ENCODE results near the gene NR5A1. TPM values are rescaled to one million over a fixed set of nuclear protein-coding genes. Genes with fewer than 3 reads are reported as not detected.

The NR5A1 gene
- total RNA-seq, 1 donor from 2014 or later = 1.0 TPM

GRCh38 chr9:124531115-124531514 is 23.9 kb upstream of the NR5A1 start:
- peaks cover 4% of the 10 kb centered on the region for H3K27me3 Mint-ChIP-seq (ENCODE audit: insufficient read depth, low read depth)

GRCh38 chr9:124530246-124530645 is 23.0 kb upstream of the NR5A1 start:
- peaks cover 28% of the 10 kb centered on the region for H3K36me3 Mint-ChIP-seq
- Histone ChIP-seq H3K36me3 (peaks cover 5% of the 10 kb centered on the region), H3K9ac (no peak overlapping the region), H3K4me3 (no peak overlapping the region), H2AFZ (replicated peaks) (no peak overlapping the region), H3K4me1 (no peaks in the 10 kb centered on the region), H3K27me3 (no peaks in the 10 kb centered on the region), H3K79me2 (ENCODE audit: low read depth) (no peaks in the 10 kb centered on the region), H3F3A (ENCODE audit: low read depth) (no peaks in the 10 kb centered on the region), H3K4me2 (no peak overlapping the region), H3K27ac (no peak overlapping the region), H3K9me3 (ENCODE audit: low read depth) (no peaks in the 10 kb centered on the region), H4K20me1 (ENCODE audit: low read depth) (peaks cover 34% of the 10 kb centered on the region)
- H3K27me3 Mint-ChIP-seq (ENCODE audit: insufficient read depth, low read depth) = peaks cover 4% of the 10 kb centered on the region
- TF ChIP-seq EZH2phosphoT487 (IDR thresholded peaks at IDR 0.05) = no peak
- TF ChIP-seq EZH2 (IDR thresholded peaks at IDR 0.05) = no peak
- TF ChIP-seq CTCF (IDR thresholded peaks at IDR 0.05) = no peak
- no peaks in the 10 kb centered on the region for H3K4me1 Mint-ChIP-seq
- no peak for DNase-seq (ENCODE audit: low spot score)
- no peak overlapping the region for H3K27ac Mint-ChIP-seq
- no peaks in the 10 kb centered on the region for H3K9me3 Mint-ChIP-seq
- H3K4me3 Mint-ChIP-seq = no peak overlapping the region

More at GRCh38 chr9:124531115-124531514, 23.9 kb upstream of the NR5A1 start:
- H4K20me1 ChIP-seq (ENCODE audit: low read depth) = peaks cover 34% of the 10 kb centered on the region
- H2AFZ ChIP-seq (replicated peaks) = no peak overlapping the region
- no peaks in the 10 kb centered on the region for H3K9me3 ChIP-seq (ENCODE audit: low read depth)
- H3K27me3 ChIP-seq = no peaks in the 10 kb centered on the region
- H3K4me3 ChIP-seq = no peak overlapping the region
- no peak overlapping the region for H3K4me3 Mint-ChIP-seq
- peak overlapping the region; percentile 43 for H3K27ac Mint-ChIP-seq
- TF ChIP-seq CTCF (IDR thresholded peaks at IDR 0.05) (no peak), EZH2 (IDR thresholded peaks at IDR 0.05) (no peak), EZH2phosphoT487 (IDR thresholded peaks at IDR 0.05) (no peak)
- H3K4me1 ChIP-seq = no peaks in the 10 kb centered on the region
- H3K4me2 ChIP-seq = no peak overlapping the region
- H3K27ac ChIP-seq = no peak overlapping the region
- H3K36me3 ChIP-seq = peaks cover 8% of the 10 kb centered on the region
- no peak overlapping the region for H3K9ac ChIP-seq
- H3K36me3 Mint-ChIP-seq = peaks cover 30% of the 10 kb centered on the region
- DNase-seq (ENCODE audit: low spot score) = no peak
- H3K79me2 ChIP-seq (ENCODE audit: low read depth) = no peaks in the 10 kb centered on the region
- no peaks in the 10 kb centered on the region for H3F3A ChIP-seq (ENCODE audit: low read depth)
- no peaks in the 10 kb centered on the region for H3K9me3 Mint-ChIP-seq
- no peaks in the 10 kb centered on the region for H3K4me1 Mint-ChIP-seq

GRCh38 chr9:124527781-124528180 is 20.6 kb upstream of the NR5A1 start:
- no peaks in the 10 kb centered on the region for H3K4me1 Mint-ChIP-seq
- Histone ChIP-seq H3K9ac (no peak overlapping the region), H3K27me3 (no peaks in the 10 kb centered on the region), H3K36me3 (no peaks in the 10 kb centered on the region), H3K9me3 (ENCODE audit: low read depth) (no peaks in the 10 kb centered on the region), H2AFZ (replicated peaks) (no peak overlapping the region), H4K20me1 (ENCODE audit: low read depth) (peaks cover 20% of the 10 kb centered on the region), H3K4me2 (no peak overlapping the region), H3K4me3 (no peak overlapping the region), H3K27ac (no peak overlapping the region), H3K79me2 (ENCODE audit: low read depth) (no peaks in the 10 kb centered on the region), H3K4me1 (peaks cover 3% of the 10 kb centered on the region), H3F3A (ENCODE audit: low read depth) (no peaks in the 10 kb centered on the region)
- no peak overlapping the region for H3K4me3 Mint-ChIP-seq
- TF ChIP-seq EZH2 (IDR thresholded peaks at IDR 0.05) (no peak), EZH2phosphoT487 (IDR thresholded peaks at IDR 0.05) (no peak), CTCF (IDR thresholded peaks at IDR 0.05) (no peak)
- H3K36me3 Mint-ChIP-seq = peaks cover 17% of the 10 kb centered on the region
- H3K27ac Mint-ChIP-seq = no peak overlapping the region
- no peaks in the 10 kb centered on the region for H3K9me3 Mint-ChIP-seq
- peaks cover 4% of the 10 kb centered on the region for H3K27me3 Mint-ChIP-seq (ENCODE audit: insufficient read depth, low read depth)
- DNase-seq (ENCODE audit: low spot score) = no peak
